H9 (cell line): Measurements from ENCODE around the gene DSE. TPM values are rescaled to one million over a fixed set of nuclear protein-coding genes. Genes with fewer than 3 reads are reported as not detected.

Experiments used
- DNase-seq: peaks from one replicate; pipeline ENCODE4 v3.0.0-alpha.2; 2017
- H2AFZ ChIP-seq: one replicate; pipeline ENCODE4 v1.6.1; 2013; ENCODE audit warnings: mild to moderate bottlenecking, low read length, control low read depth, moderate library complexity
- H2AK5ac ChIP-seq: 2 replicates; pipeline ENCODE4 v1.6.1; 2013; ENCODE audit warnings: low read length, control low read depth, mixed read lengths; ENCODE audit not compliant: insufficient read length
- H2BK120ac ChIP-seq: one replicate; pipeline ENCODE4 v1.6.1; 2013; ENCODE audit warnings: low read depth, mild to moderate bottlenecking, low read length, control low read depth, inconsistent platforms; ENCODE audit not compliant: poor library complexity, severe bottlenecking
- H2BK12ac ChIP-seq: 2 replicates; pipeline ENCODE4 v1.6.1; 2013; ENCODE audit warnings: low read length, control low read depth, mixed read lengths, low read depth; ENCODE audit not compliant: insufficient read length
- H2BK15ac ChIP-seq: 2 replicates; pipeline ENCODE4 v1.6.1; 2013; ENCODE audit warnings: low read depth, low read length, control low read depth
- H2BK20ac ChIP-seq: one replicate; pipeline ENCODE4 v1.6.1; 2013; ENCODE audit warnings: low read depth, mild to moderate bottlenecking, low read length, control low read depth, inconsistent platforms; ENCODE audit not compliant: poor library complexity, severe bottlenecking
- H2BK5ac ChIP-seq: 2 replicates; pipeline ENCODE4 v1.6.1; 2013; ENCODE audit warnings: low read length, control low read depth, mixed read lengths; ENCODE audit not compliant: insufficient read length
- H3K14ac ChIP-seq: 2 replicates; pipeline ENCODE4 v1.6.1; 2013; ENCODE audit warnings: low read length, control low read depth; ENCODE audit not compliant: insufficient read depth
- H3K18ac ChIP-seq: 2 replicates; pipeline ENCODE4 v1.6.1; 2013; ENCODE audit warnings: low read depth, mild to moderate bottlenecking, mixed read lengths, low read length, control low read depth; ENCODE audit not compliant: insufficient read length
- H3K23ac ChIP-seq: 2 replicates; pipeline ENCODE4 v1.6.1; 2013; ENCODE audit warnings: low read length, control low read depth, mixed read lengths, low read depth; ENCODE audit not compliant: insufficient read length
- H3K23me2 ChIP-seq: 2 replicates; pipeline ENCODE4 v1.6.1; 2013; ENCODE audit warnings: low read depth, mild to moderate bottlenecking, mixed read lengths, low read length, control low read depth; ENCODE audit not compliant: insufficient read length, poor library complexity, severe bottlenecking
- H3K27ac ChIP-seq: 2 replicates; pipeline ENCODE4 v1.5.1; 2013; ENCODE audit warnings: low read length, control low read depth, mixed read lengths, low read depth; ENCODE audit not compliant: insufficient read length
- H3K27me3 ChIP-seq: 2 replicates; pipeline ENCODE4 v1.6.1; 2013; ENCODE audit warnings: low read length, control low read depth, inconsistent platforms; ENCODE audit not compliant: insufficient read depth
- H3K4ac ChIP-seq: 2 replicates; pipeline ENCODE4 v1.6.1; 2013; ENCODE audit warnings: low read depth, mild to moderate bottlenecking, control low read depth, inconsistent platforms, low read length, moderate library complexity
- H3K4me1 ChIP-seq: 2 replicates; pipeline ENCODE4 v1.6.1; 2013; ENCODE audit warnings: low read length, control low read depth, inconsistent platforms; ENCODE audit not compliant: insufficient read depth
- H3K4me2 ChIP-seq: 2 replicates; pipeline ENCODE4 v1.6.1; 2013; ENCODE audit warnings: low read length, control low read depth, mixed read lengths; ENCODE audit not compliant: insufficient read length, insufficient read depth
- H3K56ac ChIP-seq: 2 replicates; pipeline ENCODE4 v1.6.1; 2013; ENCODE audit warnings: low read depth, mild to moderate bottlenecking, mixed read lengths, low read length, control low read depth; ENCODE audit not compliant: insufficient read length
- H3K79me1 ChIP-seq: 2 replicates; pipeline ENCODE4 v1.6.1; 2013; ENCODE audit warnings: low read depth, mild to moderate bottlenecking, moderate library complexity, low read length, control low read depth, inconsistent platforms; ENCODE audit not compliant: insufficient read depth, poor library complexity, severe bottlenecking
- H3K79me2 ChIP-seq: 2 replicates; pipeline ENCODE4 v1.6.1; 2013; ENCODE audit warnings: low read length, control low read depth, inconsistent platforms; ENCODE audit not compliant: insufficient read depth
- H3K9ac ChIP-seq: 2 replicates; pipeline ENCODE4 v1.6.1; 2013; ENCODE audit warnings: low read length, control low read depth, mixed read lengths; ENCODE audit not compliant: insufficient read length; ENCODE audit errors: extremely low read depth
- H3K9me3 ChIP-seq: one replicate; pipeline ENCODE4 v1.6.1; 2013; ENCODE audit warnings: low read depth, low read length, inconsistent platforms; ENCODE audit not compliant: control insufficient read depth
- H3T11ph ChIP-seq: one replicate; pipeline ENCODE4 v1.6.1; 2013; ENCODE audit warnings: mild to moderate bottlenecking, low read length, control low read depth, inconsistent platforms
- H4K20me1 ChIP-seq: one replicate; pipeline ENCODE4 v1.6.1; 2013; ENCODE audit not compliant: control insufficient read depth, insufficient read length, insufficient read depth
- H4K5ac ChIP-seq: 2 replicates; pipeline ENCODE4 v1.6.1; 2013; ENCODE audit warnings: low read depth, mild to moderate bottlenecking, mixed read lengths, low read length, control low read depth; ENCODE audit not compliant: insufficient read length
- H4K8ac ChIP-seq: replicated peaks from 2 replicates; pipeline ENCODE4 v1.6.1; 2013; ENCODE audit warnings: low read length, control low read depth, mixed read lengths, low read depth; ENCODE audit not compliant: insufficient read length
- H4K91ac ChIP-seq: 2 replicates; pipeline ENCODE4 v1.6.1; 2013; ENCODE audit warnings: low read depth, mild to moderate bottlenecking, moderate library complexity, mixed read lengths, low read length, control low read depth; ENCODE audit not compliant: insufficient read length
- H3K27ac Mint-ChIP-seq, 3 experiments: 2 replicates in 2 of 3; 3 replicates in 1 of 3; pipeline ENCODE4 v1.8.0; 2020 to 2021; ENCODE audit warnings: mixed read lengths in 3 of 3, mild to moderate bottlenecking in 1 of 3, moderate library complexity in 1 of 3
- H3K27me3 Mint-ChIP-seq: 2 replicates; pipeline ENCODE4 v1.8.0; 2021; ENCODE audit warnings: low read depth, mild to moderate bottlenecking, moderate library complexity, mixed read lengths
- H3K36me3 Mint-ChIP-seq, 3 experiments: 2 replicates in 2 of 3; 3 replicates in 1 of 3; pipeline ENCODE4 v1.8.0; 2020 to 2021; ENCODE audit warnings: low read depth in 3 of 3, mixed read lengths in 3 of 3; ENCODE audit not compliant: insufficient read depth in 1 of 3
- H3K4me1 Mint-ChIP-seq, 2 experiments: 2 replicates each; pipeline ENCODE4 v1.8.0; 2020; ENCODE audit warnings: mixed read lengths in 2 of 2
- H3K4me3 Mint-ChIP-seq, 2 experiments: 2 replicates in 1 of 2; 3 replicates in 1 of 2; pipeline ENCODE4 v1.8.0; 2020 to 2021; ENCODE audit warnings: mild to moderate bottlenecking in 2 of 2, mixed read lengths in 2 of 2, moderate library complexity in 1 of 2
- H3K9me3 Mint-ChIP-seq, 2 experiments: 2 replicates in 1 of 2; 3 replicates in 1 of 2; pipeline ENCODE4 v1.8.0; 2020; ENCODE audit warnings: mild to moderate bottlenecking in 2 of 2, mixed read lengths in 2 of 2, moderate library complexity in 1 of 2
- WGBS: extraction: QIAGEN DNeasy Blood & Tissue Kit; methylation state at CpG from one replicate; pipeline ENCODE4 v1.1.7; 2013; ENCODE audit warnings: missing lambda C conversion rate, low lambda C conversion rate, mixed read lengths; ENCODE audit not compliant: insufficient read length; ENCODE audit errors: extremely low coverage; 5-methylcytosine and 5-hydroxymethylcytosine counted together
- total RNA-seq: library from RNA; stranded (reverse); gene quantifications from 2 replicates; pipeline ENCODE4 v1.2.1, GENCODE V29; 2021
- TF ChIP-seq, protein P1 (sequence below): fragments of 200-600 bp; sonication (generic); conservative IDR thresholded peaks from 3 replicates; pipeline ENCODE4 v1.8.0; 2021; ENCODE audit warnings: antibody characterized with exemption, mild to moderate bottlenecking

The DSE gene
- total RNA-seq, 1 experiment from 2014 or later: 45.6 TPM

DNA sequence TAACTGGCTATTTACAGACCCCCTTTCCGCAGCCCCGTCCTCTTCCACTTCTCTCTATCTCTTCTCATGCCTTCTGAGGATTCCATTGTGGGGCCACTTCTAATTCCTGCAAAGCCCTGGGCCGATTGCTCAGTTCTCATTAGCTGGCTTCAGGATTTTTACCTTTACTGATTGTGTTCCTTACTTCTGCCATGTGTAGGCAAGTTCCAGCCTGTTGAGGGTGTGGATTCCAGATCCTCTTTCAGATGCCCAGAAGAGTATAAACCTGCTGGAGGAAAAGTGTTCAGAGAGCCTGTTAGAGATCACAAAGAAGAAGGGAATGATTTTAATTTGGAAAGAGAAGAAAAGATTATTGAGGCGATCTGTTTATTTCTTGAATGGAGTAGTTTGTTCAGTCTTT is 5.4 kb downstream of the DSE start:
- Histone ChIP-seq H3K9ac (no peak overlapping the region), H3K14ac (no peak overlapping the region), H2BK12ac (no peak overlapping the region), H3K4me1 (no peaks in the 10 kb centered on the region), H3K27ac (no peak overlapping the region), H2BK15ac (no peak overlapping the region), H3K9me3 (no peaks in the 10 kb centered on the region), H2BK5ac (no peak overlapping the region), H3K4me2 (no peak overlapping the region), H3K4ac (no peak overlapping the region), H2BK120ac (no peak overlapping the region), H2AK5ac (no peak overlapping the region), H4K5ac (no peak overlapping the region), H4K20me1 (no peaks in the 10 kb centered on the region), H2AFZ (no peak overlapping the region), H3K56ac (no peak overlapping the region), H3K23me2 (no peaks in the 10 kb centered on the region), H4K91ac (no peak overlapping the region), H4K8ac (no peak overlapping the region), H3K18ac (no peak overlapping the region), H3K23ac (no peak overlapping the region), H3K27me3 (no peaks in the 10 kb centered on the region), H3T11ph (no peak overlapping the region), H2BK20ac (no peak overlapping the region), H3K79me1 (peaks cover 3% of the 10 kb centered on the region), H3K79me2 (peaks cover 12% of the 10 kb centered on the region; the same call in 1 of the 2 replicates)
- TF ChIP-seq, protein P1, sequence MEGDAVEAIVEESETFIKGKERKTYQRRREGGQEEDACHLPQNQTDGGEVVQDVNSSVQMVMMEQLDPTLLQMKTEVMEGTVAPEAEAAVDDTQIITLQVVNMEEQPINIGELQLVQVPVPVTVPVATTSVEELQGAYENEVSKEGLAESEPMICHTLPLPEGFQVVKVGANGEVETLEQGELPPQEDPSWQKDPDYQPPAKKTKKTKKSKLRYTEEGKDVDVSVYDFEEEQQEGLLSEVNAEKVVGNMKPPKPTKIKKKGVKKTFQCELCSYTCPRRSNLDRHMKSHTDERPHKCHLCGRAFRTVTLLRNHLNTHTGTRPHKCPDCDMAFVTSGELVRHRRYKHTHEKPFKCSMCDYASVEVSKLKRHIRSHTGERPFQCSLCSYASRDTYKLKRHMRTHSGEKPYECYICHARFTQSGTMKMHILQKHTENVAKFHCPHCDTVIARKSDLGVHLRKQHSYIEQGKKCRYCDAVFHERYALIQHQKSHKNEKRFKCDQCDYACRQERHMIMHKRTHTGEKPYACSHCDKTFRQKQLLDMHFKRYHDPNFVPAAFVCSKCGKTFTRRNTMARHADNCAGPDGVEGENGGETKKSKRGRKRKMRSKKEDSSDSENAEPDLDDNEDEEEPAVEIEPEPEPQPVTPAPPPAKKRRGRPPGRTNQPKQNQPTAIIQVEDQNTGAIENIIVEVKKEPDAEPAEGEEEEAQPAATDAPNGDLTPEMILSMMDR: no peak
- no peak for DNase-seq
- Mint-ChIP-seq H3K4me3 (no peak overlapping the region; a peak in 1 of 5 replicates), H3K36me3 (peaks cover 0 to 7% (median 0%) of the 10 kb centered on the region in 3 experiments; a peak in 3 of 7 replicates), H3K27ac (peak overlapping the region in 2 of 3 experiments; percentile 14 to 55; a peak in 3 of 7 replicates), H3K27me3 (no peaks in the 10 kb centered on the region; the same call in 1 of the 2 replicates), H3K4me1 (peaks cover 22 to 26% of the 10 kb centered on the region in 2 experiments), H3K9me3 (no peaks in the 10 kb centered on the region)
- WGBS: 100% methylated on average over 1 of the region's 4 CpGs
